GM23338 (cell line): ENCODE results near the gene ATG16L2. TPM values are rescaled to one million over a fixed set of nuclear protein-coding genes. Genes with fewer than 3 reads are reported as not detected.

Experiments used
- ATAC-seq: fragments of 200-7000 bp; cut with Tn5 transposase; 3 replicates; pipeline ENCODE4 v1.9.1; 2020
- DNase-seq: peaks from one replicate; pipeline ENCODE4 v3.0.0-alpha.2; 2015; ENCODE audit warnings: low spot score
- H2AFZ ChIP-seq: fragments of 200-600 bp; sonication (generic); 2 replicates; pipeline ENCODE4 v1.8.0; 2016; ENCODE audit warnings: antibody characterized with exemption, mild to moderate bottlenecking, moderate library complexity
- H3F3A ChIP-seq: fragments of 200-600 bp; sonication (generic); replicated peaks from 2 replicates; pipeline ENCODE4 v1.8.0; 2017; ENCODE audit warnings: antibody characterized with exemption, mixed run types, low read depth
- H3K27ac ChIP-seq: fragments of 200-600 bp; sonication (generic); 2 replicates; pipeline ENCODE4 v1.6.1; 2016; ENCODE audit warnings: low read depth
- H3K27me3 ChIP-seq: fragments of 200-600 bp; sonication (generic); 2 replicates; pipeline ENCODE4 v1.8.0; 2016; ENCODE audit warnings: mild to moderate bottlenecking, mixed run types, moderate library complexity; ENCODE audit not compliant: insufficient read depth
- H3K36me3 ChIP-seq: fragments of 200-600 bp; sonication (generic); 2 replicates; pipeline ENCODE4 v1.8.0; 2016; ENCODE audit warnings: mild to moderate bottlenecking; ENCODE audit not compliant: insufficient read depth
- H3K4me1 ChIP-seq: fragments of 200-600 bp; sonication (generic); 2 replicates; pipeline ENCODE4 v1.8.0; 2016; ENCODE audit warnings: mild to moderate bottlenecking, moderate library complexity; ENCODE audit not compliant: insufficient read depth
- H3K4me2 ChIP-seq: fragments of 200-600 bp; sonication (generic); 2 replicates; pipeline ENCODE4 v1.7.1; 2017; ENCODE audit warnings: mixed run types
- H3K4me3 ChIP-seq: fragments of 200-600 bp; sonication (generic); 2 replicates; pipeline ENCODE4 v1.6.1; 2016; ENCODE audit warnings: mixed run types
- H3K79me2 ChIP-seq: fragments of 200-600 bp; sonication (generic); replicated peaks from 2 replicates; pipeline ENCODE4 v1.8.0; 2017; ENCODE audit warnings: mild to moderate bottlenecking; ENCODE audit not compliant: insufficient read depth
- H3K9me2 ChIP-seq: fragments of 200-600 bp; sonication (generic); 2 replicates; pipeline ENCODE4 v1.8.0; 2017; ENCODE audit not compliant: insufficient read depth
- H4K20me1 ChIP-seq: fragments of 200-600 bp; sonication (generic); replicated peaks from 2 replicates; pipeline ENCODE4 v1.8.0; 2017; ENCODE audit warnings: mild to moderate bottlenecking; ENCODE audit not compliant: insufficient read depth
- H3K27ac Mint-ChIP-seq: 2 replicates; pipeline ENCODE4 v1.8.0; 2020; ENCODE audit warnings: inconsistent platforms, mild to moderate bottlenecking, moderate library complexity, mixed read lengths
- H3K27me3 Mint-ChIP-seq: 3 replicates; pipeline ENCODE4 v1.8.0; 2022; ENCODE audit warnings: low read depth, mild to moderate bottlenecking, moderate library complexity, mixed read lengths, inconsistent platforms; ENCODE audit not compliant: insufficient read depth, poor library complexity
- H3K36me3 Mint-ChIP-seq: 3 replicates; pipeline ENCODE4 v1.8.0; 2021; ENCODE audit warnings: low read depth, mild to moderate bottlenecking, inconsistent platforms, moderate library complexity, mixed read lengths
- H3K4me1 Mint-ChIP-seq: 3 replicates; pipeline ENCODE4 v1.8.0; 2020; ENCODE audit warnings: mild to moderate bottlenecking, inconsistent platforms, mixed read lengths
- H3K4me3 Mint-ChIP-seq: 3 replicates; pipeline ENCODE4 v1.8.0; 2021; ENCODE audit warnings: moderate library complexity, mild to moderate bottlenecking, inconsistent platforms, mixed read lengths
- H3K9me3 Mint-ChIP-seq: 3 replicates; pipeline ENCODE4 v1.8.0; 2020; ENCODE audit warnings: moderate library complexity, mild to moderate bottlenecking, inconsistent platforms, mixed read lengths
- CTCF ChIP-seq, 2 experiments: fragments of 200-600 bp in 1 of 2; sonication (generic) in 1 of 2; conservative IDR thresholded peaks; 2 replicates each; pipeline versions ENCODE4 v1.5.1 to v1.6.1; 2016 to 2017; ENCODE audit warnings: antibody characterized with exemption in 2 of 2, low read depth in 2 of 2, mild to moderate bottlenecking in 2 of 2, moderate library complexity in 1 of 2
- ETS1 ChIP-seq: IDR thresholded peaks from 2 replicates; pipeline ENCODE4 v1.6.1; 2016; ENCODE audit warnings: antibody characterized with exemption
- JUNB ChIP-seq: IDR thresholded peaks from one replicate; pipeline ENCODE4 v1.6.1; 2016; ENCODE audit warnings: antibody characterized with exemption; ENCODE audit not compliant: unreplicated experiment
- STAT1 ChIP-seq: IDR thresholded peaks from one replicate; pipeline ENCODE4 v1.6.1; 2016; ENCODE audit warnings: antibody characterized with exemption; ENCODE audit not compliant: unreplicated experiment
- polyA plus RNA-seq: library from polyadenylated mRNA; unstranded; fragments of >200 nt; fragmentation: Nextera tagmentation; extraction: Ambion mirVana; gene quantifications from 2 replicates; pipeline ENCODE4 v1.2.1, GENCODE V29; 2016
- total RNA-seq: library from RNA; depleted of rRNA; stranded (reverse); fragments of >200 nt; shearing (Covaris generic); gene quantifications from 2 replicates; pipeline ENCODE4 v1.2.3, GENCODE V29; 2014

Gene ATG16L2
- total and polyA plus RNA-seq, 2 experiments from 2014 or later = 9.6 to 24.6 TPM

- Histone ChIP-seq H3F3A (no peaks in the 10 kb centered on the region), H4K20me1 (peaks cover 2% of the 10 kb centered on the region; the same call in 1 of the 2 replicates), H3K36me3 (no peaks in the 10 kb centered on the region), H3K4me3 (no peak overlapping the region), H3K9me2 (no peaks in the 10 kb centered on the region), H2AFZ (peak overlapping the region; percentile 87; the same call in 1 of the 2 replicates), H3K4me2 (peak overlapping the region; percentile 34; the same call in 1 of the 2 replicates), H3K4me1 (peaks cover 7% of the 10 kb centered on the region), H3K27ac (no peak overlapping the region), H3K79me2 (no peaks in the 10 kb centered on the region), H3K27me3 (no peaks in the 10 kb centered on the region)
- Mint-ChIP-seq H3K4me3 (no peak overlapping the region), H3K27ac (no peak overlapping the region), H3K27me3 (peaks cover 15% of the 10 kb centered on the region), H3K36me3 (no peaks in the 10 kb centered on the region), H3K9me3 (no peaks in the 10 kb centered on the region), H3K4me1 (peaks cover 8% of the 10 kb centered on the region; the same call in 2 of the 3 replicates)
- ATAC-seq = peak; percentile 97
- peak; percentile 94 for DNase-seq
- TF ChIP-seq CTCF (conservative IDR thresholded peaks at IDR 0.05; ENCODE audit: low read depth in 2 of 2) = peak; percentile 97 to 99
- TF ChIP-seq ETS1 = no peak
These were observed 17.5 kb downstream of the ATG16L2 start for GRCh38 chr11:72831521-72832300.

DNA sequence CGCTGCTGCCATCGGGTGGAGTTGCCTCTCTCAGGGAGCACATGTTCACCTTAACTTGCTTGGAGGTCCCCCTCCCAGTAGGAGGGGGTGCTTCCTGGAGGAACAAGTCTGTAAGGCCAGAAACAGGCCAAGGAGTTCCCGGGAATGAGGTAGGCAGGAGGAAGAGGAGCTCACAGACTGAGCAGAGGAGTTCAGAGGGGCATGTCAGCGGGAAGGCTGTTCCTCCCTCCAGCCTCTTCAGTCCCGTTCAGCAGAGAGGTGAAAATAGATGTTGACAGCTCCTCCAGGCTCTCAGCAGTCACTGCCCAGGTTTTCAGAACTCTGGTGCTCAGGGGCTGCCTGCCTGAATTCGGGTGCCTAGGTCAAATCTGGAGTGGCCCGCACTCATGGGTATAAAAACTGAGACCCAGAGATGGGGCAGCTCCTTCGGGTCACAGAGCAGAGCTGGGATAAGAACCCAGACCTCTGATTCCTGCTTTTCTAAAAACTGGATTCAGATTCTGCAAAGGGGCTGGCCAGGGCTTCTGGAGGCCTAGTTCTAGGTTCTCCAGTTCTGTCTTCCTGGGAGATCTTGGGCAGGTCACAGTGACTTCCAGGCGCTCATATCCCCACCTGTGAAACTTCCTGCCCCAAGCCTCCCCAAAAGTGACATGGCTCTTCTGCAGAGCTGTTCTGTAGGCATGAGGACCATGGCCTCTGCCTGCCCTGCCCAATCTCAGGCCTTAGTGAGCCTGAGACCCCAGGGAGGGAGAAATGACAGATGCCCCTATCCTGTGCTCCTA is 18.3 kb downstream of the ATG16L2 start:
- DNase-seq = no peak
- peaks cover 15% of the 10 kb centered on the region for H3K27me3 Mint-ChIP-seq
- no peaks in the 10 kb centered on the region for H3K79me2 ChIP-seq
- H3K36me3 ChIP-seq = no peaks in the 10 kb centered on the region
- H3K4me3 ChIP-seq = no peak overlapping the region
- H3K27ac ChIP-seq = no peak overlapping the region
- H3K4me1 Mint-ChIP-seq = peaks cover 8% of the 10 kb centered on the region; the same call in 2 of the 3 replicates
- H3K4me3 Mint-ChIP-seq = no peak overlapping the region
- H4K20me1 ChIP-seq = peaks cover 2% of the 10 kb centered on the region; the same call in 1 of the 2 replicates
- H3F3A ChIP-seq = no peaks in the 10 kb centered on the region
- no peaks in the 10 kb centered on the region for H3K27me3 ChIP-seq
- no peak overlapping the region for H3K4me2 ChIP-seq
- H3K27ac Mint-ChIP-seq = no peak overlapping the region
- no peak for TF ChIP-seq STAT1
- no peak for TF ChIP-seq JUNB
- peak in 1 of 2 experiments; percentile 19; a peak in 1 of 4 replicates for TF ChIP-seq CTCF (conservative IDR thresholded peaks at IDR 0.05; ENCODE audit: low read depth in 2 of 2)
- no peaks in the 10 kb centered on the region for H3K9me2 ChIP-seq
- peaks cover 7% of the 10 kb centered on the region for H3K4me1 ChIP-seq
- no peaks in the 10 kb centered on the region for H3K36me3 Mint-ChIP-seq
- no peak overlapping the region for H2AFZ ChIP-seq
- ATAC-seq = peak; percentile 18
- H3K9me3 Mint-ChIP-seq = no peaks in the 10 kb centered on the region
